Testis (tissue), 3 donors: ENCODE measurements around the gene SGSM2. TPM values are rescaled to one million over a fixed set of nuclear protein-coding genes. Genes with fewer than 3 reads are reported as not detected.

Experiments
- DNase-seq: peaks from one replicate; pipeline ENCODE4 v3.0.0-alpha.2; 2019
- H3K27ac ChIP-seq, 2 donors: fragments of 200-600 bp; sonication (generic); one replicate each; pipeline ENCODE4 v1.5.1; 2019
- H3K27me3 ChIP-seq: fragments of 200-600 bp; sonication (generic); one replicate; pipeline ENCODE4 v1.5.1; 2019
- H3K36me3 ChIP-seq: fragments of 200-600 bp; sonication (generic); one replicate; pipeline ENCODE4 v1.5.1; 2017; ENCODE audit warnings: low read depth; ENCODE audit errors: missing control alignments
- H3K4me1 ChIP-seq: fragments of 200-600 bp; sonication (generic); one replicate; pipeline ENCODE4 v1.5.1; 2019
- H3K4me3 ChIP-seq, 2 donors: fragments of 200-600 bp; sonication (generic); one replicate each; pipeline ENCODE4 v1.5.1; 2017 to 2019
- H3K9me3 ChIP-seq: fragments of 200-600 bp; sonication (generic); one replicate; pipeline ENCODE4 v1.5.1; 2017
- CTCF ChIP-seq, 3 experiments: fragments of 450-650 bp in 2 of 3; fragments of 200-600 bp in 1 of 3; sonication (generic) in 1 of 3; IDR thresholded peaks; one replicate each; pipeline ENCODE4 v1.5.1; 2016 to 2019; ENCODE audit warnings: antibody characterized with exemption in 3 of 3, mild to moderate bottlenecking in 2 of 3, moderate library complexity in 1 of 3
- POLR2A ChIP-seq: fragments of 450-650 bp; IDR thresholded peaks from one replicate; pipeline ENCODE4 v1.6.1; 2017; ENCODE audit warnings: antibody characterized with exemption, mild to moderate bottlenecking, moderate library complexity
- WGBS, 2 donors: methylation state at CpG; one replicate each; pipeline ENCODE4 v1.1.5; 2018; 5-methylcytosine and 5-hydroxymethylcytosine counted together
- intact Hi-C: fragments of 100-400 bp; cut with DNase I; formaldehyde crosslinking; loops from one replicate; pipeline ENCODE4 v1.15.1; 2023; ENCODE audit warnings: low total_unique reads
- polyA plus RNA-seq: library from polyadenylated mRNA; stranded (reverse); fragments of 350-450 nt; fragmentation: Illumina TruSeq; extraction: RNeasy Lipid Tissue Mini Kit (QIAGEN cat#74804); gene quantifications from one replicate; pipeline ENCODE4 v1.2.3, GENCODE V29; 2014; ENCODE audit warnings: low read depth, low replicate concordance; ENCODE audit not compliant: insufficient read depth
- total RNA-seq, 2 donors: library from RNA; depleted of rRNA; stranded (reverse); fragments of >200 nt; gene quantifications; one replicate each; pipeline ENCODE4 v1.2.3, GENCODE V29; 2016

Gene SGSM2
- total and polyA plus RNA-seq, 3 donors from 2014 or later = 54.1 to 88.9 (median 80.5) TPM

GRCh38 chr17:2396568-2397246, 59.4 kb downstream of the SGSM2 start:
- H3K27ac ChIP-seq = peak overlapping the region; percentile 94 to 99
- no peak overlapping the region for H3K4me3 ChIP-seq
- H3K36me3 ChIP-seq = no peaks in the 10 kb centered on the region
- H3K27me3 ChIP-seq = no peaks in the 10 kb centered on the region
- TF ChIP-seq POLR2A = peak; percentile 10
- no peak for TF ChIP-seq CTCF (IDR thresholded peaks at IDR 0.05)
- 15% methylated on average over 28 of the region's 34 CpGs; no CpG with 5 or more reads in 1 of the 2 donors for WGBS, 2 donors
- DNase-seq = peak; percentile 96
- H3K9me3 ChIP-seq = no peaks in the 10 kb centered on the region
- H3K4me1 ChIP-seq = peaks cover 55% of the 10 kb centered on the region
- intact Hi-C loops = no loop called here

- no peak for TF ChIP-seq CTCF (IDR thresholded peaks at IDR 0.05)
- no peak for TF ChIP-seq POLR2A
- no peaks in the 10 kb centered on the region for H3K36me3 ChIP-seq
- H3K4me3 ChIP-seq = no peak overlapping the region
- H3K27ac ChIP-seq = peak overlapping the region; percentile 94 to 99
- 61 to 82% methylated on average over 6 to 12 of the region's 12 CpGs for WGBS, 2 donors
- intact Hi-C loops = no loop called here
- no peaks in the 10 kb centered on the region for H3K9me3 ChIP-seq
- H3K27me3 ChIP-seq = no peaks in the 10 kb centered on the region
- peaks cover 52% of the 10 kb centered on the region for H3K4me1 ChIP-seq
- no peak for DNase-seq
Observed at GRCh38 chr17:2397247-2398171, 60.2 kb downstream of the SGSM2 start.

GRCh38 chr17:2398182-2398581, 60.9 kb downstream of the SGSM2 start:
- peak overlapping the region; percentile 94 to 99 for H3K27ac ChIP-seq
- TF ChIP-seq CTCF (IDR thresholded peaks at IDR 0.05) (no peak), POLR2A (no peak)
- no peaks in the 10 kb centered on the region for H3K36me3 ChIP-seq
- no peaks in the 10 kb centered on the region for H3K27me3 ChIP-seq
- 68 to 71% methylated on average over 8 to 10 of the region's 10 CpGs for WGBS, 2 donors
- intact Hi-C loops = no loop called here
- peaks cover 58% of the 10 kb centered on the region for H3K4me1 ChIP-seq
- peak overlapping the region in 1 of 2 donors; percentile 97 for H3K4me3 ChIP-seq
- no peaks in the 10 kb centered on the region for H3K9me3 ChIP-seq
- DNase-seq = no peak

- peak overlapping the region; percentile 93 to 97 for H3K4me3 ChIP-seq
- H3K4me1 ChIP-seq = peaks cover 59% of the 10 kb centered on the region
- 7 to 10% methylated on average over 24 to 49 of the region's 55 CpGs for WGBS, 2 donors
- intact Hi-C loops = no loop called here
- no peaks in the 10 kb centered on the region for H3K27me3 ChIP-seq
- no peaks in the 10 kb centered on the region for H3K9me3 ChIP-seq
- DNase-seq = peak; percentile 62
- peak overlapping the region; percentile 94 to 99 for H3K27ac ChIP-seq
- no peaks in the 10 kb centered on the region for H3K36me3 ChIP-seq
- TF ChIP-seq POLR2A = no peak
- no peak for TF ChIP-seq CTCF (IDR thresholded peaks at IDR 0.05)
Observed at GRCh38 chr17:2398655-2399571, 61.6 kb downstream of the SGSM2 start.
